ENCODE results near the gene CERK. TPM values are rescaled to one million over a fixed set of nuclear protein-coding genes. Genes with fewer than 3 reads are reported as not detected.

The CERK gene
- total RNA-seq, 1 experiment from 2014 or later, result 30.9 TPM

- Histone ChIP-seq H3K27me3 (ENCODE audit: control insufficient read depth, insufficient read depth, low read length) (no peaks in the 10 kb centered on the region), H3K36me3 (ENCODE audit: control insufficient read depth, insufficient read depth, low read length) (no peaks in the 10 kb centered on the region), H3K4me1 (ENCODE audit: control insufficient read depth, insufficient read depth, low read length) (no peaks in the 10 kb centered on the region), H3K4me3 (ENCODE audit: low read depth in 2 of 2, low read length in 2 of 2) (no peak overlapping the region), H3K27ac (ENCODE audit: low read length) (no peak overlapping the region), H3K9me3 (ENCODE audit: control insufficient read depth, insufficient read depth, low read depth, low read length) (no peaks in the 10 kb centered on the region)
- DNase-seq (ENCODE audit: low read depth, low spot score) (no peak), ATAC-seq (no peak)
- TSS peak; percentile 75 for BruUV-seq (replicated peaks)
- TF ChIP-seq REST (IDR thresholded peaks at IDR 0.05; ENCODE audit: insufficient read depth in 1 of 2, low read depth in 2 of 2, low read length in 1 of 2), result no peak
- TF ChIP-seq SIN3A (IDR thresholded peaks at IDR 0.05; ENCODE audit: borderline replicate concordance, insufficient read depth, low read depth, low read length), result no peak
- TF ChIP-seq POLR2AphosphoS5 (IDR thresholded peaks at IDR 0.05; ENCODE audit: low read depth, low read length), result no peak
- no peak for TF ChIP-seq CTCF (IDR thresholded peaks at IDR 0.05)
- no peak for TF ChIP-seq TCF7L2 (IDR thresholded peaks at IDR 0.05; ENCODE audit: low read depth, low read length)
- intact Hi-C loops (cut with micrococcal nuclease; ENCODE audit: unreplicated experiment), result no loop called here
- in situ Hi-C loops (cut with HindIII; ENCODE audit: low pct_unique_long_range_greater_than_20kb, low sequenced_read_pairs), result no loop called here
- ChIA-PET POLR2A (no interaction called here), CTCF (no interaction called here)
Measured at GRCh38 chr22:46677323-46678002, 60.6 kb downstream of the CERK start.

- Histone ChIP-seq H3K4me1 (ENCODE audit: control insufficient read depth, insufficient read depth, low read length) (no peaks in the 10 kb centered on the region), H3K9me3 (ENCODE audit: control insufficient read depth, insufficient read depth, low read depth, low read length) (no peaks in the 10 kb centered on the region), H3K27ac (ENCODE audit: low read length) (no peak overlapping the region), H3K36me3 (ENCODE audit: control insufficient read depth, insufficient read depth, low read length) (no peaks in the 10 kb centered on the region), H3K4me3 (ENCODE audit: low read depth in 2 of 2, low read length in 2 of 2) (no peak overlapping the region), H3K27me3 (ENCODE audit: control insufficient read depth, insufficient read depth, low read length) (no peaks in the 10 kb centered on the region)
- ATAC-seq (no peak), DNase-seq (ENCODE audit: low read depth, low spot score) (no peak)
- CTCF ChIA-PET, result no interaction called here
- POLR2A ChIA-PET, result no interaction called here
- in situ Hi-C loops (cut with HindIII; ENCODE audit: low pct_unique_long_range_greater_than_20kb, low sequenced_read_pairs), result no loop called here
- TF ChIP-seq TCF7L2 (IDR thresholded peaks at IDR 0.05; ENCODE audit: low read depth, low read length) (no peak), CTCF (IDR thresholded peaks at IDR 0.05) (no peak), REST (IDR thresholded peaks at IDR 0.05; ENCODE audit: insufficient read depth in 1 of 2, low read depth in 2 of 2, low read length in 1 of 2) (no peak), POLR2AphosphoS5 (IDR thresholded peaks at IDR 0.05; ENCODE audit: low read depth, low read length) (no peak), SIN3A (IDR thresholded peaks at IDR 0.05; ENCODE audit: borderline replicate concordance, insufficient read depth, low read depth, low read length) (no peak)
- no TSS peak for BruUV-seq (replicated peaks)
- intact Hi-C loops (cut with micrococcal nuclease; ENCODE audit: unreplicated experiment), result no loop called here
Measured at GRCh38 chr22:46676881-46677280, 61.2 kb downstream of the CERK start.
